K562 (cell line): ENCODE results near the gene CNTD1. TPM values are rescaled to one million over a fixed set of nuclear protein-coding genes. Genes with fewer than 3 reads are reported as not detected.

Experiments
- C11orf30 ChIP-seq: fragments of 450-650 bp; IDR thresholded peaks from 2 replicates; pipeline ENCODE4 v1.6.1; 2016; ENCODE audit warnings: low read depth, mild to moderate bottlenecking
- CBX8 ChIP-seq: fragments of 200-600 bp; sonication (generic); IDR thresholded peaks from 2 replicates; pipeline ENCODE4 v1.6.1; 2012; ENCODE audit warnings: borderline replicate concordance, mixed run types, low read depth, mild to moderate bottlenecking, moderate library complexity, mixed read lengths, low read length, control low read depth, inconsistent platforms; ENCODE audit not compliant: poor library complexity, severe bottlenecking; ENCODE audit errors: extremely low read depth
- CHCHD3 ChIP-seq: fragments of 250-450 bp; sonication (Bioruptor Pico); IDR thresholded peaks from 2 replicates; pipeline ENCODE4 v2.1.2; 2022; ENCODE audit warnings: mild to moderate bottlenecking
- DPF2 ChIP-seq: fragments of 450-650 bp; IDR thresholded peaks from 2 replicates; pipeline ENCODE4 v1.6.1; 2016
- FUS ChIP-seq: fragments of 200-400 bp; formaldehyde crosslinking; optimal IDR thresholded peaks from 2 replicates; pipeline ENCODE3; 2017; ENCODE audit warnings: low read depth, low read length
- HMG20B ChIP-seq: fragments of 250-450 bp; sonication (Bioruptor Pico); IDR thresholded peaks from 2 replicates; pipeline ENCODE4 v1.5.0; 2021; ENCODE audit warnings: mild to moderate bottlenecking
- MAFF ChIP-seq: IDR thresholded peaks from 2 replicates; pipeline ENCODE4 v1.6.1; 2012; ENCODE audit warnings: low read length, improper control_type of control experiment
- MAFK ChIP-seq: IDR thresholded peaks from 2 replicates; pipeline ENCODE4 v1.6.1; 2011; ENCODE audit warnings: low read length, improper control_type of control experiment
- MTF1 ChIP-seq: fragments of 250-450 bp; sonication (Bioruptor Pico); IDR thresholded peaks from 2 replicates; pipeline ENCODE4 v1.9.0; 2021; ENCODE audit warnings: moderate library complexity, mild to moderate bottlenecking, inconsistent platforms, borderline replicate concordance
- RBM22 ChIP-seq: fragments of 200-400 bp; formaldehyde crosslinking; IDR thresholded peaks from 2 replicates; pipeline ENCODE4 v1.6.1; 2018; ENCODE audit warnings: low read length, low read depth; ENCODE audit not compliant: poor library complexity, severe bottlenecking
- TAF7 ChIP-seq: fragments of 450-650 bp; IDR thresholded peaks from 2 replicates; pipeline ENCODE4 v1.6.1; 2016; ENCODE audit warnings: missing genetic modification characterization, missing compliant biosample characterization
- TEAD4 ChIP-seq, 2 experiments: sonication (generic) in 1 of 2; formaldehyde crosslinking in 1 of 2; IDR thresholded peaks; 2 replicates each; pipeline versions ENCODE4 v1.6.1 to v1.8.0; 2012 to 2022; ENCODE audit warnings: borderline replicate concordance in 1 of 2, inconsistent platforms in 1 of 2, low read length in 1 of 2, mild to moderate bottlenecking in 1 of 2, missing genetic modification reagents in 1 of 2
- U2AF2 ChIP-seq: fragments of 200-400 bp; formaldehyde crosslinking; optimal IDR thresholded peaks from 2 replicates; pipeline ENCODE3; 2017; ENCODE audit warnings: low read depth, mild to moderate bottlenecking, low read length
- ZNF316 ChIP-seq: fragments of 450-650 bp; IDR thresholded peaks from 2 replicates; pipeline ENCODE4 v1.6.1; 2016
- polyA plus RNA-seq, 8 experiments: library from polyadenylated mRNA; depleted of rRNA in 4 of 8; stranded (reverse) in 5 of 8; unstranded in 3 of 8; fragments of >200 nt; fragmentation: Nextera tagmentation in 2 of 8; fragmentation: Illumina TruSeq in 1 of 8; extraction: Ambion mirVana in 2 of 8; extraction: Trizol in 1 of 8; gene quantifications; 2 replicates each; pipeline versions ENCODE4 v1.2.1 to v1.2.3, GENCODE V29; 2011 to 2014; ENCODE audit warnings: inconsistent platforms in 1 of 8, missing spikeins in 1 of 8
- total RNA-seq, 7 experiments: library from RNA; depleted of rRNA in 6 of 7; stranded (reverse); fragments of >200 nt in 6 of 7; fragmentation: Illumina TruSeq in 2 of 7; extraction: Trizol in 2 of 7; gene quantifications; 2 replicates each; pipeline versions ENCODE4 v1.2.1 to v1.2.3, GENCODE V29; 2011 to 2021; ENCODE audit warnings: low replicate concordance in 1 of 7
- TF ChIP-seq, protein P1 (sequence below): fragments of 450-650 bp; IDR thresholded peaks from 2 replicates; pipeline ENCODE4 v1.6.1; 2017; ENCODE audit warnings: antibody characterized with exemption, mild to moderate bottlenecking
- TF ChIP-seq, protein P2 (sequence below): sonication (generic); formaldehyde crosslinking; IDR thresholded peaks from 2 replicates; pipeline ENCODE4 v1.8.0; 2022; ENCODE audit warnings: mild to moderate bottlenecking, low read depth, missing genetic modification reagents
- TF ChIP-seq, protein P3 (sequence below): fragments of 450-650 bp; IDR thresholded peaks from 2 replicates; pipeline ENCODE4 v1.7.0; 2016; ENCODE audit warnings: borderline replicate concordance

CNTD1 gene
- total and polyA plus RNA-seq, 9 of the 15 experiments (the other 6 are each of a cell fraction or from before 2014, with no cell fraction given): 0.12 to 0.86 (median 0.41) TPM; not detected in 1

DNA sequence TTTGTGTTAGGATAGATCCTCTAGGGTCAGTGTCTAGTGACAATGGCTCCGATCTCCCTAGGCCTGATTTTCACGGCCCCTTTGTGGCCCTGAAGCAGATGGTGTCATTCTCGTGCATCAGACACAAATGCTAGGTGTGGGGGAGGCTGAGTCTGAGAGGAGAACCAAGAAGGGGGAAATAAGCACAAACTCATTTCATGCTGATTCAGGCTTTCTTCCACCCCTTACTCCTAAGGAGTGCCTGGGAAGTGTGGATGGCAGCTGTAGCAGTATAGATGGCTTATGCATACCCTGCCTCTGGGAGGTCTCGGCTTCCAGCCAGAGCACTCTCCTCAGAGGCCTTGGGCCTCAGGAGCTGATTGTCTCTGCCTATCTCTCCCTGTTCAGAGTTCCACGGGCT lies 20.1 kb upstream of the CNTD1 start (continued):
- TF ChIP-seq, protein P1, sequence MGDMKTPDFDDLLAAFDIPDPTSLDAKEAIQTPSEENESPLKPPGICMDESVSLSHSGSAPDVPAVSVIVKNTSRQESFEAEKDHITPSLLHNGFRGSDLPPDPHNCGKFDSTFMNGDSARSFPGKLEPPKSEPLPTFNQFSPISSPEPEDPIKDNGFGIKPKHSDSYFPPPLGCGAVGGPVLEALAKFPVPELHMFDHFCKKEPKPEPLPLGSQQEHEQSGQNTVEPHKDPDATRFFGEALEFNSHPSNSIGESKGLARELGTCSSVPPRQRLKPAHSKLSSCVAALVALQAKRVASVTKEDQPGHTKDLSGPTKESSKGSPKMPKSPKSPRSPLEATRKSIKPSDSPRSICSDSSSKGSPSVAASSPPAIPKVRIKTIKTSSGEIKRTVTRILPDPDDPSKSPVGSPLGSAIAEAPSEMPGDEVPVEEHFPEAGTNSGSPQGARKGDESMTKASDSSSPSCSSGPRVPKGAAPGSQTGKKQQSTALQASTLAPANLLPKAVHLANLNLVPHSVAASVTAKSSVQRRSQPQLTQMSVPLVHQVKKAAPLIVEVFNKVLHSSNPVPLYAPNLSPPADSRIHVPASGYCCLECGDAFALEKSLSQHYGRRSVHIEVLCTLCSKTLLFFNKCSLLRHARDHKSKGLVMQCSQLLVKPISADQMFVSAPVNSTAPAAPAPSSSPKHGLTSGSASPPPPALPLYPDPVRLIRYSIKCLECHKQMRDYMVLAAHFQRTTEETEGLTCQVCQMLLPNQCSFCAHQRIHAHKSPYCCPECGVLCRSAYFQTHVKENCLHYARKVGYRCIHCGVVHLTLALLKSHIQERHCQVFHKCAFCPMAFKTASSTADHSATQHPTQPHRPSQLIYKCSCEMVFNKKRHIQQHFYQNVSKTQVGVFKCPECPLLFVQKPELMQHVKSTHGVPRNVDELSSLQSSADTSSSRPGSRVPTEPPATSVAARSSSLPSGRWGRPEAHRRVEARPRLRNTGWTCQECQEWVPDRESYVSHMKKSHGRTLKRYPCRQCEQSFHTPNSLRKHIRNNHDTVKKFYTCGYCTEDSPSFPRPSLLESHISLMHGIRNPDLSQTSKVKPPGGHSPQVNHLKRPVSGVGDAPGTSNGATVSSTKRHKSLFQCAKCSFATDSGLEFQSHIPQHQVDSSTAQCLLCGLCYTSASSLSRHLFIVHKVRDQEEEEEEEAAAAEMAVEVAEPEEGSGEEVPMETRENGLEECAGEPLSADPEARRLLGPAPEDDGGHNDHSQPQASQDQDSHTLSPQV: 0 out of 2 replicates have a peak, but pooled peaks have one; percentile 14
- peak; percentile 60 for TF ChIP-seq MAFK
- 0 out of 2 replicates have a peak, but pooled peaks have one; percentile 25 for TF ChIP-seq DPF2
- no peak for TF ChIP-seq CBX8
- no peak for TF ChIP-seq TAF7 (tag)
- no peak for TF ChIP-seq FUS
- no peak for TF ChIP-seq U2AF2
- peak; percentile 95 for TF ChIP-seq ZNF316
- TF ChIP-seq, protein P2, sequence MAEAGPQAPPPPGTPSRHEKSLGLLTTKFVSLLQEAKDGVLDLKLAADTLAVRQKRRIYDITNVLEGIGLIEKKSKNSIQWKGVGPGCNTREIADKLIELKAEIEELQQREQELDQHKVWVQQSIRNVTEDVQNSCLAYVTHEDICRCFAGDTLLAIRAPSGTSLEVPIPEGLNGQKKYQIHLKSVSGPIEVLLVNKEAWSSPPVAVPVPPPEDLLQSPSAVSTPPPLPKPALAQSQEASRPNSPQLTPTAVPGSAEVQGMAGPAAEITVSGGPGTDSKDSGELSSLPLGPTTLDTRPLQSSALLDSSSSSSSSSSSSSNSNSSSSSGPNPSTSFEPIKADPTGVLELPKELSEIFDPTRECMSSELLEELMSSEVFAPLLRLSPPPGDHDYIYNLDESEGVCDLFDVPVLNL (CRISPR knock-in tag): no peak
- TF ChIP-seq, protein P3, sequence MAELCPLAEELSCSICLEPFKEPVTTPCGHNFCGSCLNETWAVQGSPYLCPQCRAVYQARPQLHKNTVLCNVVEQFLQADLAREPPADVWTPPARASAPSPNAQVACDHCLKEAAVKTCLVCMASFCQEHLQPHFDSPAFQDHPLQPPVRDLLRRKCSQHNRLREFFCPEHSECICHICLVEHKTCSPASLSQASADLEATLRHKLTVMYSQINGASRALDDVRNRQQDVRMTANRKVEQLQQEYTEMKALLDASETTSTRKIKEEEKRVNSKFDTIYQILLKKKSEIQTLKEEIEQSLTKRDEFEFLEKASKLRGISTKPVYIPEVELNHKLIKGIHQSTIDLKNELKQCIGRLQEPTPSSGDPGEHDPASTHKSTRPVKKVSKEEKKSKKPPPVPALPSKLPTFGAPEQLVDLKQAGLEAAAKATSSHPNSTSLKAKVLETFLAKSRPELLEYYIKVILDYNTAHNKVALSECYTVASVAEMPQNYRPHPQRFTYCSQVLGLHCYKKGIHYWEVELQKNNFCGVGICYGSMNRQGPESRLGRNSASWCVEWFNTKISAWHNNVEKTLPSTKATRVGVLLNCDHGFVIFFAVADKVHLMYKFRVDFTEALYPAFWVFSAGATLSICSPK: no peak
- peak; percentile 90 for TF ChIP-seq C11orf30
- TF ChIP-seq RBM22: no peak
- peak; percentile 52; the same call in 1 of the 2 replicates for TF ChIP-seq MAFF
- TF ChIP-seq MTF1 (CRISPR knock-in tag): no peak
- no peak for TF ChIP-seq HMG20B (CRISPR knock-in tag)
- no peak for TF ChIP-seq TEAD4 (IDR thresholded peaks at IDR 0.05; ENCODE audit: low read length)
- TF ChIP-seq TEAD4 (CRISPR knock-in tag; IDR thresholded peaks at IDR 0.05; ENCODE audit: borderline replicate concordance): no peak
- TF ChIP-seq CHCHD3: no peak
